IMR-90 (cell line): Measurements from ENCODE around the gene ABCC8.

Experiments used
- CTCF ChIP-seq: conservative IDR thresholded peaks from 2 replicates; pipeline ENCODE4 v1.5.1; 2012; ENCODE audit warnings: mild to moderate bottlenecking, low read depth, low read length, improper control_type of control experiment
- POLR2A ChIP-seq: IDR thresholded peaks from 2 replicates; pipeline ENCODE4 v1.6.1; 2012; ENCODE audit warnings: mild to moderate bottlenecking, low read depth, low read length
- RAD21 ChIP-seq: IDR thresholded peaks from 2 replicates; pipeline ENCODE4 v1.6.1; 2012; ENCODE audit warnings: low read length, improper control_type of control experiment
- RFX5 ChIP-seq: IDR thresholded peaks from 2 replicates; pipeline ENCODE4 v1.8.0; 2012; ENCODE audit warnings: low read depth, mild to moderate bottlenecking, low read length, moderate library complexity

GRCh38 chr11:17375547-17375946, 101.1 kb downstream of the ABCC8 start:
- TF ChIP-seq POLR2A: no peak
- TF ChIP-seq CTCF: no peak
- no peak for TF ChIP-seq RAD21
- TF ChIP-seq RFX5: no peak
